HEK293 (cell line): Measurements from ENCODE around the gene THYN1.

ENCODE experiments used
- CTCF ChIA-PET: fragments of 350-600 bp; formaldehyde crosslinking; extraction: SDS; loops from one replicate; lab custom pipeline; 2021; ENCODE audit warnings: antibody characterized with exemption; lab: Yijun Ruan, JAX
- POLR2A ChIA-PET: fragments of 300-600 bp; formaldehyde crosslinking; extraction: SDS; loops from one replicate; lab custom pipeline; 2020; ENCODE audit warnings: antibody characterized with exemption, inconsistent platforms; lab: Yijun Ruan, JAX
- H3K27ac ChIP-seq: fragments of 200-500 bp; sonication (Bioruptor generic); 2 replicates; pipeline ENCODE4 v1.5.1; 2014; ENCODE audit warnings: low read depth, low read length, control low read depth, inconsistent platforms; ENCODE audit errors: extremely low read depth
- H3K36me3 ChIP-seq, 2 experiments: fragments of 200-500 bp in 1 of 2; sonication (Bioruptor generic) in 1 of 2; 1 replicate in 1 of 2; 2 replicates in 1 of 2; pipeline ENCODE4 v1.5.1; 2014 to 2017; ENCODE audit warnings: inconsistent platforms in 2 of 2, low read length in 2 of 2; ENCODE audit not compliant: control insufficient read depth in 2 of 2, insufficient read depth in 1 of 2
- H3K4me1 ChIP-seq: fragments of 200-500 bp; sonication (Bioruptor generic); 2 replicates; pipeline ENCODE4 v1.5.1; 2014; ENCODE audit warnings: mild to moderate bottlenecking, low read length, inconsistent platforms; ENCODE audit not compliant: control insufficient read depth, insufficient read depth
- H3K4me3 ChIP-seq: 2 replicates; pipeline ENCODE4 v1.5.1; 2011; ENCODE audit warnings: low read depth, mild to moderate bottlenecking, control low read depth, low read length, moderate library complexity
- H3K9me3 ChIP-seq: fragments of 200-500 bp; sonication (Bioruptor generic); 2 replicates; pipeline ENCODE4 v1.5.1; 2014; ENCODE audit warnings: low read depth, low read length, inconsistent platforms; ENCODE audit not compliant: control insufficient read depth, insufficient read depth
- EGR2 ChIP-seq: fragments of 450-650 bp; formaldehyde crosslinking; IDR thresholded peaks from 2 replicates; pipeline ENCODE4 v1.5.1; 2016; ENCODE audit warnings: low read depth, missing biosample characterization, missing genetic modification characterization
- GFI1B ChIP-seq: fragments of 450-650 bp; formaldehyde crosslinking; IDR thresholded peaks from 2 replicates; pipeline ENCODE4 v1.5.1; 2016; ENCODE audit warnings: missing biosample characterization, missing genetic modification characterization
- PRDM2 ChIP-seq: fragments of 450-650 bp; formaldehyde crosslinking; IDR thresholded peaks from 2 replicates; pipeline ENCODE4 v1.5.1; 2016; ENCODE audit warnings: missing biosample characterization, missing genetic modification characterization, borderline replicate concordance
- RBAK ChIP-seq: fragments of 450-650 bp; formaldehyde crosslinking; IDR thresholded peaks from 2 replicates; pipeline ENCODE4 v1.5.1; 2016; ENCODE audit warnings: missing biosample characterization, missing genetic modification characterization
- TCF7L2 ChIP-seq: IDR thresholded peaks from 2 replicates; pipeline ENCODE4 v1.6.1; 2011; ENCODE audit warnings: low read depth, mild to moderate bottlenecking, inconsistent platforms, low read length, moderate library complexity, borderline replicate concordance
- WT1 ChIP-seq: fragments of 450-650 bp; formaldehyde crosslinking; IDR thresholded peaks from 2 replicates; pipeline ENCODE4 v1.5.1; 2016; ENCODE audit warnings: missing biosample characterization, missing genetic modification characterization
- ZNF10 ChIP-seq: fragments of 450-650 bp; formaldehyde crosslinking; IDR thresholded peaks from 2 replicates; pipeline ENCODE4 v1.5.1; 2017; ENCODE audit warnings: missing biosample characterization, missing genetic modification characterization
- ZNF394 ChIP-seq: fragments of 450-650 bp; formaldehyde crosslinking; IDR thresholded peaks from 2 replicates; pipeline ENCODE4 v1.5.1; 2016; ENCODE audit warnings: missing biosample characterization, missing genetic modification characterization, mild to moderate bottlenecking, moderate library complexity, borderline replicate concordance
- ZNF426 ChIP-seq: fragments of 450-650 bp; formaldehyde crosslinking; IDR thresholded peaks from 2 replicates; pipeline ENCODE4 v1.5.1; 2017; ENCODE audit warnings: missing biosample characterization, missing genetic modification characterization, mild to moderate bottlenecking, inconsistent platforms, moderate library complexity
- ZNF558 ChIP-seq: fragments of 450-650 bp; formaldehyde crosslinking; IDR thresholded peaks from 2 replicates; pipeline ENCODE4 v1.5.1; 2016; ENCODE audit warnings: missing biosample characterization, missing genetic modification characterization
- ZNF585B ChIP-seq: fragments of 450-650 bp; formaldehyde crosslinking; IDR thresholded peaks from 2 replicates; pipeline ENCODE4 v1.5.1; 2016; ENCODE audit warnings: missing biosample characterization, missing genetic modification characterization
- ZNF621 ChIP-seq: fragments of 450-650 bp; formaldehyde crosslinking; IDR thresholded peaks from 2 replicates; pipeline ENCODE4 v1.5.1; 2017; ENCODE audit warnings: missing biosample characterization, missing genetic modification characterization
- ZNF654 ChIP-seq: fragments of 450-650 bp; formaldehyde crosslinking; IDR thresholded peaks from 2 replicates; pipeline ENCODE4 v1.5.1; 2016; ENCODE audit warnings: low read depth, missing biosample characterization, missing genetic modification characterization
- ZNF660 ChIP-seq: fragments of 450-650 bp; IDR thresholded peaks from 2 replicates; pipeline ENCODE4 v1.5.1; 2018; ENCODE audit warnings: missing biosample characterization, mild to moderate bottlenecking, missing genetic modification characterization
- ZNF677 ChIP-seq: fragments of 450-650 bp; IDR thresholded peaks from 2 replicates; pipeline ENCODE4 v1.5.0; 2018; ENCODE audit warnings: missing biosample characterization, mild to moderate bottlenecking, missing genetic modification characterization, moderate library complexity
- ZNF768 ChIP-seq: fragments of 450-650 bp; formaldehyde crosslinking; IDR thresholded peaks from 2 replicates; pipeline ENCODE4 v1.5.1; 2018; ENCODE audit warnings: missing biosample characterization, mild to moderate bottlenecking, missing genetic modification characterization
- ZNF785 ChIP-seq: fragments of 450-650 bp; formaldehyde crosslinking; IDR thresholded peaks from 2 replicates; pipeline ENCODE4 v1.5.1; 2016; ENCODE audit warnings: missing biosample characterization, missing genetic modification characterization
- ZXDB ChIP-seq: fragments of 450-650 bp; formaldehyde crosslinking; IDR thresholded peaks from 2 replicates; pipeline ENCODE4 v1.5.1; 2016; ENCODE audit warnings: missing biosample characterization, missing genetic modification characterization
- TF ChIP-seq, protein P1 (sequence below): fragments of 450-650 bp; formaldehyde crosslinking; conservative IDR thresholded peaks from 2 replicates; pipeline ENCODE4 v1.5.1; 2016; ENCODE audit warnings: low read depth, missing biosample characterization, missing genetic modification characterization

Gene THYN1

GRCh38 chr11:134267966-134268365 lies 14.8 kb upstream of the THYN1 start:
- CTCF ChIA-PET = no interaction called here
- H3K4me1 ChIP-seq = no peaks in the 10 kb centered on the region
- peaks cover 0 to 13% of the 10 kb centered on the region in 2 experiments; a peak in 2 of 3 replicates for H3K36me3 ChIP-seq
- POLR2A ChIA-PET = no interaction called here
- TF ChIP-seq PRDM2 = no peak
- TF ChIP-seq ZNF585B = no peak
- TF ChIP-seq, protein P1, sequence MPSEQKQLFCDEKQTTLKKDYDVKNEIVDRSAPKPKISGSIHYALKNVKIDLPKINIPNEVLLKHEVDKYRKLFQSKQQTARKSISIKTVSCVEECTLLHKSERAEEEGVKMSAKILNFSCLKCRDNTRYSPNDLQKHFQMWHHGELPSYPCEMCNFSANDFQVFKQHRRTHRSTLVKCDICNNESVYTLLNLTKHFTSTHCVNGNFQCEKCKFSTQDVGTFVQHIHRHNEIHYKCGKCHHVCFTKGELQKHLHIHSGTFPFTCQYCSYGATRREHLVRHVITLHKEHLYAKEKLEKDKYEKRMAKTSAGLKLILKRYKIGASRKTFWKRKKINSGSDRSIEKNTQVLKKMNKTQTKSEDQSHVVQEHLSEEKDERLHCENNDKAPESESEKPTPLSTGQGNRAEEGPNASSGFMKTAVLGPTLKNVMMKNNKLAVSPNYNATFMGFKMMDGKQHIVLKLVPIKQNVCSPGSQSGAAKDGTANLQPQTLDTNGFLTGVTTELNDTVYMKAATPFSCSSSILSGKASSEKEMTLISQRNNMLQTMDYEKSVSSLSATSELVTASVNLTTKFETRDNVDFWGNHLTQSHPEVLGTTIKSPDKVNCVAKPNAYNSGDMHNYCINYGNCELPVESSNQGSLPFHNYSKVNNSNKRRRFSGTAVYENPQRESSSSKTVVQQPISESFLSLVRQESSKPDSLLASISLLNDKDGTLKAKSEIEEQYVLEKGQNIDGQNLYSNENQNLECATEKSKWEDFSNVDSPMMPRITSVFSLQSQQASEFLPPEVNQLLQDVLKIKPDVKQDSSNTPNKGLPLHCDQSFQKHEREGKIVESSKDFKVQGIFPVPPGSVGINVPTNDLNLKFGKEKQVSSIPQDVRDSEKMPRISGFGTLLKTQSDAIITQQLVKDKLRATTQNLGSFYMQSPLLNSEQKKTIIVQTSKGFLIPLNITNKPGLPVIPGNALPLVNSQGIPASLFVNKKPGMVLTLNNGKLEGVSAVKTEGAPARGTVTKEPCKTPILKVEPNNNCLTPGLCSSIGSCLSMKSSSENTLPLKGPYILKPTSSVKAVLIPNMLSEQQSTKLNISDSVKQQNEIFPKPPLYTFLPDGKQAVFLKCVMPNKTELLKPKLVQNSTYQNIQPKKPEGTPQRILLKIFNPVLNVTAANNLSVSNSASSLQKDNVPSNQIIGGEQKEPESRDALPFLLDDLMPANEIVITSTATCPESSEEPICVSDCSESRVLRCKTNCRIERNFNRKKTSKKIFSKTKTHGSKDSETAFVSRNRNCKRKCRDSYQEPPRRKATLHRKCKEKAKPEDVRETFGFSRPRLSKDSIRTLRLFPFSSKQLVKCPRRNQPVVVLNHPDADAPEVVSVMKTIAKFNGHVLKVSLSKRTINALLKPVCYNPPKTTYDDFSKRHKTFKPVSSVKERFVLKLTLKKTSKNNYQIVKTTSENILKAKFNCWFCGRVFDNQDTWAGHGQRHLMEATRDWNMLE (tag by site-specific recombination) = no peak
- no peak for TF ChIP-seq ZNF558 (tag by site-specific recombination)
- TF ChIP-seq WT1 = no peak
- no peak for TF ChIP-seq ZNF785 (tag by site-specific recombination)
- TF ChIP-seq ZXDB (tag by site-specific recombination) = no peak
- no peak for TF ChIP-seq ZNF768 (tag by site-specific recombination)
- TF ChIP-seq ZNF654 = no peak
- TF ChIP-seq ZNF660 (tag by site-specific recombination) = no peak
- TF ChIP-seq ZNF621 = no peak
- no peak for TF ChIP-seq RBAK (tag by site-specific recombination)
- no peak for TF ChIP-seq GFI1B
- TF ChIP-seq ZNF677 (tag by site-specific recombination) = no peak
- H3K9me3 ChIP-seq = no peaks in the 10 kb centered on the region
- H3K27ac ChIP-seq = no peak overlapping the region
- no peak overlapping the region for H3K4me3 ChIP-seq

DNA sequence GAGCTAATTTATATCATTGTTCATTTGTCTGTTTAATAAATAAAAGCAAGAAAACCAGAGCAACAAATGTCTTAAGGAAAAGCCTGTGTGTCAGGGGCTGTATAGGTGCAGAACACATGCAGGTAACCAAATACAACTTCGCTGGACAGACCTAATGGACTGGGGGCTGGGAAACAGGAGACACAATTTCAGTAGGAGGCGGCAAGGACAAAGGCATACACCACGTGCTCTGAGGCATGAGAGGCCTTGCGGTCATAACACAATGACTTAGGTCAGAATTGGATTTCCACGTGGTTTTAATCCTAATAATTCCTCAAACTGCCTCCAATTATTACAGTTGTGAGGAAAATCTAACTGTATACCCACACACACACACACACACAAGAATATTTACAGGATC lies 14.3 kb upstream of the THYN1 start:
- H3K36me3 ChIP-seq = peaks cover 0 to 18% of the 10 kb centered on the region in 2 experiments; a peak in 2 of 3 replicates
- ChIA-PET POLR2A (no interaction called here), CTCF (no interaction called here)
- H3K27ac ChIP-seq = no peak overlapping the region
- no peaks in the 10 kb centered on the region for H3K9me3 ChIP-seq
- H3K4me1 ChIP-seq = no peaks in the 10 kb centered on the region
- no peak overlapping the region for H3K4me3 ChIP-seq
- TF ChIP-seq, protein P1 (tag by site-specific recombination) = no peak
- TF ChIP-seq ZNF10 (tag by site-specific recombination) (no peak), ZNF785 (tag by site-specific recombination) (no peak), EGR2 (tag by site-specific recombination) (no peak), ZNF394 (tag by site-specific recombination) (no peak), ZNF426 (no peak), TCF7L2 (no peak)
